HUES48 (cell line): ENCODE results near the gene ARHGAP36.
A peak's percentile ranks its signal among the peaks of the same experiment; 100 is the strongest.

Experiments used
- H3K27ac ChIP-seq: one replicate; pipeline ENCODE4 v1.7.0; 2013; ENCODE audit warnings: low read depth, low read length, inconsistent platforms
- H3K27me3 ChIP-seq: 2 replicates; pipeline ENCODE4 v1.6.1; 2013; ENCODE audit warnings: mild to moderate bottlenecking, low read length; ENCODE audit not compliant: control insufficient read depth, insufficient read depth
- H3K36me3 ChIP-seq: 2 replicates; pipeline ENCODE4 v1.6.1; 2013; ENCODE audit warnings: low read length; ENCODE audit not compliant: control insufficient read depth, insufficient read depth
- H3K4me1 ChIP-seq: 2 replicates; pipeline ENCODE4 v1.6.1; 2013; ENCODE audit warnings: mild to moderate bottlenecking, low read length; ENCODE audit not compliant: control insufficient read depth, insufficient read depth
- H3K4me3 ChIP-seq: 2 replicates; pipeline ENCODE4 v1.5.1; 2013; ENCODE audit warnings: mild to moderate bottlenecking, low read depth, low read length
- H3K9ac ChIP-seq: 2 replicates; pipeline ENCODE4 v1.6.1; 2013; ENCODE audit warnings: mild to moderate bottlenecking, low read depth, low read length, moderate library complexity
- H3K9me3 ChIP-seq: 2 replicates; pipeline ENCODE4 v1.6.1; 2013; ENCODE audit warnings: low read length; ENCODE audit not compliant: control insufficient read depth, insufficient read depth

Gene ARHGAP36

GRCh38 chrX:131054906-131055305, 3.2 kb upstream of the ARHGAP36 start:
- Histone ChIP-seq H3K27me3 (peaks cover 75% of the 10 kb centered on the region), H3K4me1 (peaks cover 30% of the 10 kb centered on the region)

GRCh38 chrX:131057706-131058105, 440 bp upstream of the ARHGAP36 start:
- Histone ChIP-seq H3K9me3 (no peaks in the 10 kb centered on the region), H3K9ac (no peak overlapping the region), H3K4me3 (peak overlapping the region; percentile 53), H3K27ac (no peak overlapping the region), H3K27me3 (peaks cover 71% of the 10 kb centered on the region), H3K4me1 (peaks cover 33% of the 10 kb centered on the region), H3K36me3 (no peaks in the 10 kb centered on the region)

More at GRCh38 chrX:131054906-131055305, 3.2 kb upstream of the ARHGAP36 start:
- no peak overlapping the region for H3K9ac ChIP-seq
- no peaks in the 10 kb centered on the region for H3K9me3 ChIP-seq
- no peak overlapping the region for H3K27ac ChIP-seq
- H3K4me3 ChIP-seq: no peak overlapping the region
- no peaks in the 10 kb centered on the region for H3K36me3 ChIP-seq

DNA sequence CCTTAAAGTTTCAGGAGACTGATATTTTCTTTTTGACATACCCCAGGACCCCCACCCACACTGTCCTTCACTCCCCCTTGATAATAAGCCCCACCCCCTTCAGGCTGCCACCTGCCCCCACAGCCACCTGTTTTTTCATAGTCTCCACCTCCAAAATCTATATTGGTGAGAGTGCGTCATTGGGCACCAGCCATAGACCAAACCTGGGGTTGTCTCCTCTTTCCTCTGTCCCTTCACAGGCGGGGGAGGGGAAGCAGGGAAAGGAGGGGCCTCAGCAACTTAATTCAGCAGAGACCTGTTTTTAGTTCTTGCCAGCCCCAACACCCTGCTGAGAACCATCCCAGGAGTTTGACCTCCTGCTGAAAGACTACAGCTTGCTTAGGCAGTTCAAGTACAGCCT, 1.1 kb downstream of the ARHGAP36 start:
- H3K9me3 ChIP-seq: no peaks in the 10 kb centered on the region
- peaks cover 78% of the 10 kb centered on the region for H3K27me3 ChIP-seq
- H3K9ac ChIP-seq: no peak overlapping the region
- no peaks in the 10 kb centered on the region for H3K36me3 ChIP-seq
- H3K4me3 ChIP-seq: no peak overlapping the region
- peaks cover 33% of the 10 kb centered on the region for H3K4me1 ChIP-seq
- no peak overlapping the region for H3K27ac ChIP-seq

DNA sequence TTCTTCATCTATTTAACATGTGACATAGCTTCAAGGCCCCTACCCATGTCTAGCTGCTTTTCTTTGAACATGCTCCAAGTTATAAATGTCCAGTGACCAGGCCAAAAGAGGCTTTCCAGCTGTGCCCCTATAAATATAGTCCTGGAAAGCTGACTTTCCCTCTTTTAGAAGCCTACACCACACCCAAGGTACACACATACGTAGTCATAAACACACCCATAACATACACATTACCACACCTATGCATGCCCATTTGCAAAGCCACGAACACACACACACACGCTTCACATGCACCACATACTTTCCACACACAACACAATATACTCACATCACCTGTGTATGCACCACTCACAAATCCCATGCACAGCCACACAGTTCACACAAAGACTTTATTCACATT, 2.0 kb downstream of the ARHGAP36 start:
- Histone ChIP-seq H3K36me3 (no peaks in the 10 kb centered on the region), H3K4me3 (no peak overlapping the region), H3K9ac (no peak overlapping the region), H3K27ac (no peak overlapping the region), H3K4me1 (peaks cover 24% of the 10 kb centered on the region), H3K9me3 (no peaks in the 10 kb centered on the region), H3K27me3 (peaks cover 75% of the 10 kb centered on the region)

GRCh38 chrX:131061306-131061705, 3.2 kb downstream of the ARHGAP36 start:
- Histone ChIP-seq H3K9me3 (no peaks in the 10 kb centered on the region), H3K27me3 (peaks cover 69% of the 10 kb centered on the region), H3K27ac (no peak overlapping the region), H3K4me1 (peaks cover 30% of the 10 kb centered on the region), H3K4me3 (no peak overlapping the region), H3K9ac (no peak overlapping the region), H3K36me3 (no peaks in the 10 kb centered on the region)

GRCh38 chrX:131063613-131064012, 5.5 kb downstream of the ARHGAP36 start:
- Histone ChIP-seq H3K36me3 (no peaks in the 10 kb centered on the region), H3K4me3 (no peak overlapping the region), H3K27ac (no peak overlapping the region), H3K9me3 (no peaks in the 10 kb centered on the region), H3K9ac (no peak overlapping the region), H3K4me1 (peaks cover 40% of the 10 kb centered on the region), H3K27me3 (peaks cover 63% of the 10 kb centered on the region)

DNA sequence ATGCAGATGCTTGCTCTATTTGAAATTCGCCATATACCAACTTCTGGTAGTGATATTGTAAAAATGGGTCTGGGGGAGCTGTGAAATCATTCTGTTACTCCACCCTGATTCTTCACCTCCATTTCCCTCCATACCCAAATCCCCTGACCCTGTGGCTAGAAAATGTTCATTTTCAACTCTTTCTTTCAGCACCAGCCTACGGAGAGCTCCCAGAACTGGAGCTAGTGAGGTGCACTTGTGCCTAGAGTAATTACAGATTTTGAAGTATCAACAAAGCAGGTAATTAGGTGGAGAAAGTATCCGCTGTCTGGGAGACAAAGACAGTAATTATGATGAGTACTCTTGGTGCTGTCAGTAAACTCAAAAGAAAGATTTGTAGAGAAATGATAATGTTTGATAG, 8.1 kb downstream of the ARHGAP36 start:
- H3K4me1 ChIP-seq: peaks cover 27% of the 10 kb centered on the region
- peaks cover 63% of the 10 kb centered on the region for H3K27me3 ChIP-seq
- no peaks in the 10 kb centered on the region for H3K9me3 ChIP-seq
- H3K4me3 ChIP-seq: no peak overlapping the region
- H3K9ac ChIP-seq: no peak overlapping the region
- H3K36me3 ChIP-seq: no peaks in the 10 kb centered on the region
- H3K27ac ChIP-seq: no peak overlapping the region

DNA sequence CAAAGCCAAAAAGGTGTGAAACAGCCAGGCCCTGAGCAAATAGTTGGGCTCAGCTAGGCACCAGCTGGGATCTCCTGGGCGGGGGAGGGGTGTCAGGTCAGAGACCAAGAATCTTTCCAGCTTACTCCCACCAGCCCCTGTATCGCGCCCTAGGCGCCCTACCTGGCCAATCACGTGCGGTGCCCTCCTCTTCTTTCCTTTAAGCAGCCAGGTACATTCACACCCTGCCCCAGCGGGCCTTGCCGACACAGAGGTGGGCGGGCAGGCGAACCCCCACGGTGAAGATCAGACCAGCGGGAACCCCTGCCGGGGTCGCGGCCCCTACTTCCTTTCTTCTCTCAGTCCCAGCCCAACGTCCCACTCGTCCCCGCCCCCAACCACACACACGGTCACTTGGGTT, 9.1 kb downstream of the ARHGAP36 start:
- no peak overlapping the region for H3K9ac ChIP-seq
- peaks cover 30% of the 10 kb centered on the region for H3K4me1 ChIP-seq
- no peaks in the 10 kb centered on the region for H3K36me3 ChIP-seq
- H3K27me3 ChIP-seq: peaks cover 73% of the 10 kb centered on the region
- H3K27ac ChIP-seq: no peak overlapping the region
- peak overlapping the region; percentile 76 for H3K4me3 ChIP-seq
- H3K9me3 ChIP-seq: no peaks in the 10 kb centered on the region

DNA sequence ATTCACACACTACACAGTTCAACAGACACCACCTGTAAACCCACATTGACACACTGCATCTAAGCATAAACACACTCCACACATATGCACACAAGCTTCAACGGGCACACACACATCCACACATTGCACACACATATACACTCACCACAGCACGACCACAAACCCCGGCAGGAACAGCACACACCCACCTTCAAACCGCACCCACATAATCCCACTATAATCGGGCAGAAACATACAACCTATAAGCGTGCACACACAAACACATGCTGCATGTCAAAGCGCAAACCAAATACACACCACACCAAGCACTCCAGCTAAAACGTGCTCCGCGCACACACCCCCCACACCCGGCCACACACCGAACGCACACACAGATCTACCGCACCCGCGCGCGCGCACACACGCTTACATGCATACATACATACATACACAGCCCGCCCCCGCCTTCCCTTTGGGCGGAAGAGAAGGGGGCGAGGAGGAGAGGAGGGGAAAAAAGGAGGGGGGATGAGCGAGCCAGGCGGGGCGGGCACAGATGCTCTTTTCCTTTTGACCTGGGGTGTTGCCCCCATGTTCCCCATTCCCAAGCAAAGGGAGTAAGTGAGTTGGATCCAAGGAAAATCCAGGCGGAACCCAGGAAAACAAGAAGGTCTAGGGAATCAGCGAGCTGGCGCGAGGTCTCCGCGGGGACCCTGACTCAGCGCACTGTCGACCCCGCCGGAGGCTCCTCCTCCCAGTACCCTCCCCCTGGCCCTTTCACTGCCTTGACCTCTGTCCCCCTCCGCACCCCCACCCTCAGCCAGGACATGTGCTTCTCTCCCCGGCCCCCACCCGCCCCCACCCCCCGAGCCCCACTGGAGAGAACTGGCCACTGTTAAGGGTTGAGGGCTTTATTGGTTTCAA, 9.9 kb downstream of the ARHGAP36 start:
- peaks cover 75% of the 10 kb centered on the region for H3K27me3 ChIP-seq
- no peaks in the 10 kb centered on the region for H3K36me3 ChIP-seq
- H3K27ac ChIP-seq: peak overlapping the region; percentile 59
- peak overlapping the region; percentile 59 for H3K9ac ChIP-seq
- H3K4me3 ChIP-seq: peak overlapping the region; percentile 76
- H3K4me1 ChIP-seq: peaks cover 33% of the 10 kb centered on the region
- no peaks in the 10 kb centered on the region for H3K9me3 ChIP-seq

- Histone ChIP-seq H3K4me3 (peak overlapping the region; percentile 62), H3K27me3 (peaks cover 82% of the 10 kb centered on the region)
These were observed 11.0 kb downstream of the ARHGAP36 start for GRCh38 chrX:131068945-131069719.

More at GRCh38 chrX:131068945-131069719, 11.0 kb downstream of the ARHGAP36 start:
- Histone ChIP-seq H3K9ac (no peak overlapping the region), H3K27ac (peak overlapping the region; percentile 59), H3K9me3 (no peaks in the 10 kb centered on the region), H3K4me1 (peaks cover 35% of the 10 kb centered on the region), H3K36me3 (no peaks in the 10 kb centered on the region)
